Femur (tissue), 1 donor: ENCODE measurements around the gene SND1.
A peak's percentile ranks its signal among the peaks of the same experiment; 100 is the strongest.
"Not testable (repeated sequence)": the region's sequence is repeated elsewhere in the genome, so short reads cannot be mapped to it uniquely, and the experiment has no call there.

Experiments
- DNase-seq: peaks from one replicate; pipeline ENCODE4 v3.0.0-alpha.2; 2017

The SND1 gene

GRCh38 chr7:127810696-127811660, 159.0 kb downstream of the SND1 start:
- no peak for DNase-seq

- DNase-seq: no peak
Measured at GRCh38 chr7:127812540-127812939, 160.5 kb downstream of the SND1 start.

GRCh38 chr7:127813991-127814541, 162.1 kb downstream of the SND1 start:
- no peak for DNase-seq

- no peak for DNase-seq
Measured at GRCh38 chr7:127815631-127816145, 163.7 kb downstream of the SND1 start.

- DNase-seq: no peak
Measured at GRCh38 chr7:127816354-127817190, 164.6 kb downstream of the SND1 start.

- no peak for DNase-seq
Measured at GRCh38 chr7:127817466-127817865, 165.5 kb downstream of the SND1 start.

- DNase-seq: no peak
Measured at GRCh38 chr7:127818306-127818705, 166.3 kb downstream of the SND1 start.

- DNase-seq: no peak
Measured at GRCh38 chr7:127819975-127820731, 168.2 kb downstream of the SND1 start.

- DNase-seq: no peak
Measured at GRCh38 chr7:127820732-127821085, 168.7 kb downstream of the SND1 start.

GRCh38 chr7:127821146-127821545, 169.2 kb downstream of the SND1 start:
- DNase-seq: no peak

- DNase-seq: no peak
Measured at GRCh38 chr7:127822822-127823508, 171.0 kb downstream of the SND1 start.

- no peak for DNase-seq
Measured at GRCh38 chr7:127824682-127825081, 172.7 kb downstream of the SND1 start.

GRCh38 chr7:127828843-127829500, 177.0 kb downstream of the SND1 start:
- DNase-seq: no peak

- no peak for DNase-seq
Measured at GRCh38 chr7:127831318-127832219, 179.6 kb downstream of the SND1 start.

- no peak for DNase-seq
Measured at GRCh38 chr7:127832592-127832991, 180.6 kb downstream of the SND1 start.

GRCh38 chr7:127833641-127834040, 181.6 kb downstream of the SND1 start:
- no peak for DNase-seq

GRCh38 chr7:127835679-127836078, 183.7 kb downstream of the SND1 start:
- no peak for DNase-seq

GRCh38 chr7:127837816-127838410, 185.9 kb downstream of the SND1 start:
- not testable (repeated sequence) for DNase-seq

GRCh38 chr7:127838816-127839415, 186.9 kb downstream of the SND1 start:
- peak; percentile 26 for DNase-seq
